IPS DF 4.7 (cell line): ENCODE results near the gene MAT2A.
"Not testable (repeated sequence)": the region's sequence is repeated elsewhere in the genome, so short reads cannot be mapped to it uniquely, and the experiment has no call there.

Experiments used
- DNase-seq: peaks from one replicate; pipeline ENCODE4 v3.0.0-alpha.2; 2013; ENCODE audit warnings: low spot score; ENCODE audit errors: extremely low read depth

Gene MAT2A

DNA sequence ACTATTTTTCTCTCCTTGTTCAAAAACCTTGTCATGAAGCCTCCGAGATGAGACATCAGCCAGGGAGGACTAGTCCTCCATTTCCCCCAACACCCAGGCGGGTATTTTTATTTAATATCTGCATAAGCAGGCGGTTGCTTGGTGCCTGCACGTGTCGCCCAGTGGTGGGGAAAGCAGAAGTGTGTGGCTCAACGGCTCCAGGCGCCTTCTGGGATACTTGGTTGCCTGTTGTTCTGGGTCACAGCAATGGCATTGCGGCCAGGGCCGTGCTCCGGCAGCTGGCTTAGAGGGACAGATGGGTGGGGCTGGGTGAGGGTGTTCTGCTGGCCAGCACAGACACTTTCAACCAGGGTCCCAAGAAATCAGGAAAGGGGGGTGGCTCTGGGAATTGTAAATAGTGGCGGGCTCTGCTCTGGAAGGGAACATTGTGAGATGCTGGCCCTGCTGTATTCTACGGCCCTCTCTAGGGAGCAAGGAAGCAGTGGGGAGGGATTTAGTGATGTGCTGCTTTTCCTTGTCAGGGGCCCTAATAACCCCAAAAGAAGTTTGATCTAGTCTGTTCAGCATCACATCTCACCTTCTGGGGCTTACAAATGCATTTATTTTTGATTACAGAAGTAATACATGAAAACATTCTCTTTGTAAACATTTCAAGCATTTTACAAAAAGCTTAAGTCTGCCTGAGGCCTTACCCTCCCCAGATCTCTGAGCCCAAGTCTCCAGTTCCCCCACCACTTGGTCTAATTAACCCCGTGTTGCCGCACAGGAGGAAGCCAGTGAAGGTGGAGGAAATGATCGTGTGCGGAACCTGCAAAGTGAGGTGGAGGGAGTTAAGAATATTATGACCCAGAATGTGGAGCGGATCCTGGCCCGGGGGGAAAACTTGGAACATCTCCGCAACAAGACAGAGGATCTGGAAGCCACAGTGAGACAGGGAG lies 39.5 kb downstream of the MAT2A start:
- DNase-seq = no peak

DNA sequence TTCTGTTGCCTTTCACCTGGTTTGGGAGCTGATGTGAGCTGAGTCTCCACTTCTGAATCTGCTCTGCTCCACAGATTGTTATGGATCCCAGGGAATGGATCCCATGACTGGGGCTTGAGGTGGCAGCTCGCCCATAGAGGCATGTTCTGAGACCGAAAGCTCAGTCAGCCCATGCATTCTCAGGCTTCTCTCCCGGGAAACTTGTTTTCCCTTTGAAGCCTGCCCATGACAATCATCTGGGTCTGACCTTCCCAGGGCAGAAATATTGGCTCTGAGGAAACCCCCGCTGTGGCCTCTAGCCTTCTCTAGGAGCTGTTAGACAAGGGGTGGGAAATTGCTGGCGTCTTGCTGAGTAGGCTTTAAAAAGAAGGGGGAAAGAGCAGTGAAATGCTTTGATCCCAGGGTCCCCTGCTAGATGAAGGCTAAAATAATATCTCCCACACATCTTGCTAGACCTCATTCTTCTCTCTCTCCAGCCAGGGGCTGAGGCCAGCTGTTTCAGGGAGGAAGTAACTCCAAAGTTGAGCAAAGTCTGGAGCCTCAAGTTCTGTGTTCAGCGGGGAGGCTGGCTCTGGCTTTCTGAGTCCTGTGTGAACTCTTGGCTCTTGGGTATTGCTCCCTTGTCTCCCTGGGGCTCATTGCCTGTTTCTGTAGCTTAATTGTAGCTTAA lies 40.4 kb downstream of the MAT2A start:
- no peak for DNase-seq

GRCh38 chr2:85580206-85580605 lies 41.2 kb downstream of the MAT2A start:
- no peak for DNase-seq

GRCh38 chr2:85582492-85582891 lies 43.5 kb downstream of the MAT2A start:
- DNase-seq = no peak

- no peak for DNase-seq
Measured at GRCh38 chr2:85583667-85584353, 44.8 kb downstream of the MAT2A start.

DNA sequence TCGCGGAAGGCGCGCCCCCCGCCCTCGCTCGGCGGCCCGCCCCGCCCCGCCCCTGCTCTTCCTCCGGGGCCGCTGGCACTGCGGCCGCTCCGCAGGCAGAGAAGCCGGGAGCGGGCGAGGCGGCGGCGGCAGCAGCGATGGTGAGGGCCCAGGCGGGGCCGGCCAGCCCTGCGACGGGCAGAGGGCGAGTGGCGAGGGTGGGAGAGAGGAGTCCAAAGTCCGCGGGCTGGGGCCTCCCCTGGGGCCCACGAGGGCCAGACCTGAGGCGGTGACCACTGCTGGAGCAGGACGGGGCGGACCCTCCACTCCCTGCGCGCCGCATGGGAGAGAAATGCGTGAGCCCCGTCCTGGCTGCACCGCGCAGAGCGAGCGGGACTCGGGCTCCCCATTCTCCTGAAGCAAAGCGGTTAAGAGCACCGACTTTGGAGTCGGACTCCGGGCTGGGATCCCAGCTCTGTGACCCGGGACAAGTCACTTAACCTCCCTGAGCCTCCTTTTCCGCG lies 45.4 kb downstream of the MAT2A start, which contains the start of gene VAMP5:
VAMP5 (plus strand) TSS at position 78 of the 503 bp plus-strand sequence; CDS start at position 138, 60 bp downstream.
- DNase-seq = no peak

DNA sequence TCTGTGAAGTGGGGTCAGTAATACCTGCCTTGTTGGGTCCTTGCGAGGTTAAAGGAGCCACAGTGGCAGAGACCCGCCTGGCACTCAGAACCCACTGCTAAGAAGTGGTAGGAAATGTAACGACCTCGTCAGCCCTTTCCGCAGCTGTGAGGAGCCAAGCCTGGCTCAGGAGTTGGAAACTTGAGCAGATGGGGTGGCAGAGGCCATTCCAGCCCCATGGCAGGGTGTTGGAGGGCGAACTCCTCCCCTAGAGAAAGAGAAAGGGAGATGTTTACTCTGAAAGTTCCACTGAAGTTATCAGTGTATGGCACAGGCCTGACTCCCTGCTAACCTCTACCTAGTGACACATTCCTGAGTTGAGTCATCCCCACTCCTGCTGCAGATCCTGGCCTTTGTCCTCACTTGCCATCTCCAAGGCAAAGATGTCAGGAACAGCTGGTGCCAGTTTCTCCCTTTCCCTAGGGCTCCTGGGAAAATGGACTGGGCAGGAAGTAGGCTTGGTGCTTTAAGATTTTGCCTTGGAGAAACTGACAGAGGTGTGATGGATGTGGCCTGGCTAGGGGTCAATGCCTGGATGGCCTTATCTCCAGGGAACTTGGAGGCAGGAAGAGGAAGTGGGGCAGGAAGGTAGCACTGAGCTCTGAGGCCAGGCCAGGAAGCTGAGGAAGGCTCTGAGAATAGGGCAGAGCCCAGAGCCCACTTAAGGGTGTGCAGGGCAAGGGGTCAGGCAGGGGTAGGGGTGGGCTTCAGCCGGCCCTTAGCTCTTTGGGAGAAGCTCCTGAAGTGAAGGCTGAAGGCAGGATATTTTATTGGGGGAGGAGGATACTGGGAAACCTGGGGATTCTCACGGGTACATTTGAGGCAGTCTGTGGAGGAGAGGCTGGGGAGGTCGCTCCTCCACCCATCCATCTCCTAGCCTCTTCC lies 46.2 kb downstream of the MAT2A start:
- no peak for DNase-seq

DNA sequence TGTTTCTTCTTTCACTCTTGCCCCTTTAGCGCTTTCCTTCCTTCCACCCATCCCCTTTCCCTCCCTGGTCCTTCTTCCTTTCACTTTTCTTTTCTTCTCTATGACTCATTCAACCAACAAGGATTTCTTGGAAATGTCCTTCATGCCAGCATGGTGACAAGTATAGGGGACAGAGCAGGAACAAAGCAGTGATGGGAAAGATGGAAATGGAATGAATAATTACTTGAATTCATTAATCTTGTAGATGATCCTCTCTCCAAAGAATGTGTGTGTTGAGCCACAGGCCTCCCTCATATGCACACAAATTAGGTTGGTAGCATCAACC lies 46.8 kb downstream of the MAT2A start:
- DNase-seq = no peak

DNA sequence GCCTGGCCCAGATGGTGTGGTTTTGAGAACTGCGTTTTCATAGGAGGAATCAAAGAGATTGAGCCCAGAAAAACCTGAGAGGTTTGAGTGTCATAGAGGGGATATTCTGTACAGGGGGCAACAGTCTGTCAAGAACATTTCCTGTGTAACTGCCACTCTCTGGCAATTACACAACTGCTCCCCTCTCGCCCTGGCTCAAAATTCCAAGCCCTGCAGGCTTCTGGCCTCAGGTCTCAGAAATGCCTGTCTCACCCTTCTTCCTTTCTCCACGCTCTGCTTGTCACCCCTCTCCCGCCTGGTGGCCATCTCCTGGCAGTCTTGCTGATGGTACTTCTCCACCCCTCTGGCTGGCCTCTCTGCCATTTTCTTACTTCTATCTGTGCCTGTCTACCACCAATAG lies 49.3 kb downstream of the MAT2A start:
- DNase-seq = no peak

DNA sequence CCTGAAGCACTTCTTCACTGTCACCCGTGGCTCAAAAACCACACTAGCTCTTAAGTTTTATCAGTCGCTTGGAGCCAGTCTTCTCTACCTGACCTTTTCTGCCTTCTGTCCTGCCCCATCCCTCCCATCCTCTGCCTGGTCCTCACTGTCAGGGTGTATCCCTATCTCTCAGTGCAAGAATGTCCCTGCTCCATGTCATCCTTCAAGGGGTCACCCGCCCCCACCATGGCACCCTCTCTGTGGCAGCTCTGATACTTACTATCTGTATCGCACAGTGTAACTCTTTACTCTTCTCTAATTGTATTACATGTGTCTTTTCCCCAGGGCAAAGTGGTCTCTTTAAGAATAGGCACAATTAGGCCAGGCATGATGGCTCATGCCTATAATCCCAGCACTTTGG lies 49.7 kb downstream of the MAT2A start:
- DNase-seq = no peak

GRCh38 chr2:85589181-85589580 lies 50.2 kb downstream of the MAT2A start:
- DNase-seq = no peak

DNA sequence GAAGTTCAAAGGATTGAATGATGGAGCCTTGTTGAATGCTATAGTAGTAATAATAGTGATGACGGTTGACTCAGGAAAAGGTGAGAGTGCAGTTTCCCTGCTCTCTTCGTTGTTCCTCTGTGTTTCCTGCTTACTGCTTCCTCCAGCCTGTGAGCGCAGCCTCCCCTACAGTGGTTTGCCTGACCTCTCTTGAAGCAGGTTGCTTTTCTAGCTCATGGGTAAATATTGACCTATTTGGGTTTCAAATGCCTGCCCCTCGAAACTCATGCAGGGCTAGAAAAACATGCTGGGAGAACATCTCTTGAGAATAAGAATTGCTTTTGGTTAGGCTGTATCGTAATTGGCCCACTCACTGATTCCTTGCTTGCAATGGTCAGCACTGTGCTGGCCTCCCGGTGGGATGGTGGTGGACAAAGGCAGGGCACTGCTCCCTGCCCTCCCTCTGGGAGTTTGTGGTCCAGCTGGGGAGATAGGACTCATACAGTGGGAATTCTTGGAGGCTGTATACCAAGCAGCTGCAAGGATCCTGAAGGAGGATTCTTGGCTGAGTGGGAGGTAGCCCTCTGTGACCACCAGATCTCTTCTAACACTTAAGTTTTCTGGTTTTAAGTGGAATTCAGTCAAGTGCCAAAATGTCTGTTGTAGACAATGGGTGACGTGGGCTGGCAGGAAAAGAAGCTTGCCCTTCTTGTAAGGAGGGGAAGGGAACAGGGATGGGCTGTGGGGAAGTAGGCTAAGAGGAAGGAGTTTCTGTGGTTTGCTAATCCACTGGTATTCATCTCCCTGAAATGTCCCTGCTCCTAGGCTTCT lies 51.2 kb downstream of the MAT2A start:
- DNase-seq = no peak

DNA sequence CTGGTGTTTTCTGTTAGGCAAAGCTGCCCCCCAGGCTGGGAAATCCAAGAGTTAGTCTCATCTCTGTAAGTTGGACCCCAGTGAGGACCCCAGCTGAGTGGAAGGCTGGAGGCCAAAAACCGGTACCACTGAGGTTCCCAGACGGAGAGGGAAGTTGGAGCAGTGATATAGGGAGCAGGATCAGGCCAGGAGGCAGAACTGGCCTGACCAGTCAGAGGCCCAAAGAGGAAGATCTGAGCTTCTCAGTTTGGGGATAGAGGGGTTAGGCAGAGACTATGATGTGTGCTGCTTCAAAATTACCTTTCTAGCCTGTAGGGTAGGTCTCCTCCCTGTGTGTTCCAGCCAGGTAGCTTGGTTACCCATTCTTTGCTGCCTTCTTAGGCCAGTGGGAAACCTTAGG lies 52.0 kb downstream of the MAT2A start:
- DNase-seq = no peak

GRCh38 chr2:85591563-85591962 lies 52.6 kb downstream of the MAT2A start:
- no peak for DNase-seq

GRCh38 chr2:85592299-85592698 lies 53.3 kb downstream of the MAT2A start:
- DNase-seq = not testable (repeated sequence)

DNA sequence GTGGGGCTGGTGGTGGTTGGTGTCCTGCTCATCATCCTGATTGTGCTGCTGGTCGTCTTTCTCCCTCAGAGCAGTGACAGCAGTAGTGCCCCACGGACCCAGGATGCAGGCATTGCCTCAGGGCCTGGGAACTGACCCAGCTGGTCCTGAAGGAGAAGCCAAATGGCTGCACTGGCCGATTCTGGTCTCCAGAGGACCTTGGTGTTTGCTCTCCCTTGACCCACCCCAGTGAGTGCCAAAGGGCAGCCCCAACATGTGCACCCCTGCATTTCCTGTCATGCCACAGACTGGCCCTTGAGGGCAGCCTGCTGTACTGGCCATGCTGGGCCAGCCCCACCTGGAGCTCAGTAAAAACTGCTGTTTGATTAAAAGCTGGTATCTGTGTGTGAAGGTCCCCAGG lies 54.1 kb downstream of the MAT2A start:
- DNase-seq = no peak
